Measurements from ENCODE around the gene SPG21.

Gene SPG21

DNA sequence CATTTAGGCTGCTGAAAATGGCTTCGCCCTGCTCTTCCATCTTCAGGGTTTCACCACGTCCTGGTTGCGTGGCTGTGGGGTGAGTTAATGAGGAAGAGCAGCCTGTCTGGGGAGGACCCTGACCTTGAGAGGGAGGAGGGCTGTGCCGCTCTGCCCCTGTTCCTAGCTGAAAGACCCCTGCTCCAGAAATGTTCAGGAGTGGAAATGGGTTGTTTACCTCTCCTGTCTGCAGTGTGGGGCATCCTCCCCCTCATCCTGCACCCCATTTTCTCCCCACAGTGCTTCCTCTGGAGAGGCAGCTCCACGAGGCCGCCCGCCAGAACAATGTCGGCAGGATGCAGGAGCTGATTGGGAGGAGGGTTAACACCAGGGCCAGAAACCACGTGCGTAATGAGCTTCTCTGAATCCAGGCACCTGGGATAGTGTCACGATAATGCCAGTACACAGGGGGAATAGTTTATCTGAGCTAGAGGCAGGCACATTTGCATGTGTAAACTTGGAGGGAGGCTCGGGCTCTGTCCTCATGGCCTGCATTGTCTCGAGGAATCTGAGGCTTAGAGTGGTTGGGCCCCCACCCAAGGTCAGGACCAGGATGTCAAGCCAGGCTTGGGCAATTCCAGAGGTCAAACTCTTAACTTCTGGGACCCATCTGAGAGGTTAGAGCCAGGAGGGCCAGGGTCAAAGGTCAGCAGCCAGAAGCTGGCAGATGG lies 74.0 kb downstream of the SPG21 start:
- H3K9ac ChIP-seq (ENCODE audit: low read depth, low read length): no peak overlapping the region
- no peak overlapping the region for H3K27ac ChIP-seq (ENCODE audit: low read length)
- TF ChIP-seq, protein P1, sequence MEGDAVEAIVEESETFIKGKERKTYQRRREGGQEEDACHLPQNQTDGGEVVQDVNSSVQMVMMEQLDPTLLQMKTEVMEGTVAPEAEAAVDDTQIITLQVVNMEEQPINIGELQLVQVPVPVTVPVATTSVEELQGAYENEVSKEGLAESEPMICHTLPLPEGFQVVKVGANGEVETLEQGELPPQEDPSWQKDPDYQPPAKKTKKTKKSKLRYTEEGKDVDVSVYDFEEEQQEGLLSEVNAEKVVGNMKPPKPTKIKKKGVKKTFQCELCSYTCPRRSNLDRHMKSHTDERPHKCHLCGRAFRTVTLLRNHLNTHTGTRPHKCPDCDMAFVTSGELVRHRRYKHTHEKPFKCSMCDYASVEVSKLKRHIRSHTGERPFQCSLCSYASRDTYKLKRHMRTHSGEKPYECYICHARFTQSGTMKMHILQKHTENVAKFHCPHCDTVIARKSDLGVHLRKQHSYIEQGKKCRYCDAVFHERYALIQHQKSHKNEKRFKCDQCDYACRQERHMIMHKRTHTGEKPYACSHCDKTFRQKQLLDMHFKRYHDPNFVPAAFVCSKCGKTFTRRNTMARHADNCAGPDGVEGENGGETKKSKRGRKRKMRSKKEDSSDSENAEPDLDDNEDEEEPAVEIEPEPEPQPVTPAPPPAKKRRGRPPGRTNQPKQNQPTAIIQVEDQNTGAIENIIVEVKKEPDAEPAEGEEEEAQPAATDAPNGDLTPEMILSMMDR (IDR thresholded peaks at IDR 0.05; ENCODE audit: borderline replicate concordance, extremely low read depth, low read length, poor library complexity, severe bottlenecking): no peak
- no peak for TF ChIP-seq EZH2 (IDR thresholded peaks at IDR 0.05; ENCODE audit: borderline replicate concordance, low read depth, low read length, severe bottlenecking)
- no peak overlapping the region for H2AFZ ChIP-seq (ENCODE audit: low read depth, low read length)
- H3K36me3 ChIP-seq (ENCODE audit: insufficient read depth, low read length): no peaks in the 10 kb centered on the region
- ATAC-seq (ENCODE audit: insufficient read depth, low read depth) (no peak), DNase-seq (no peak)
- H3K4me1 ChIP-seq (ENCODE audit: insufficient read depth, low read length): peaks cover 25% of the 10 kb centered on the region
- H3K9me3 ChIP-seq (ENCODE audit: insufficient read depth, low read length, severe bottlenecking): no peaks in the 10 kb centered on the region
- H3K4me3 ChIP-seq (ENCODE audit: low read depth in 1 of 2, low read length in 2 of 2): no peak overlapping the region
- no peak overlapping the region for H3K4me2 ChIP-seq (ENCODE audit: insufficient read depth, low read length)
- no peaks in the 10 kb centered on the region for H3K79me2 ChIP-seq (ENCODE audit: insufficient read depth, low read length)
- H4K20me1 ChIP-seq (ENCODE audit: insufficient read depth, low read length): no peaks in the 10 kb centered on the region
- H3K27me3 ChIP-seq (ENCODE audit: insufficient read depth, low read length, poor library complexity): no peaks in the 10 kb centered on the region

Data from DND-41 (cell line).